Right lung (tissue), 5 donors: ENCODE measurements around the gene DLK1. TPM values are rescaled to one million over a fixed set of nuclear protein-coding genes. Genes with fewer than 3 reads are reported as not detected.

ENCODE experiments used
- DNase-seq, 2 donors: peaks; one replicate each; pipeline ENCODE4 v3.0.0-alpha.2; 2013
- polyA plus RNA-seq, 5 donors: library from polyadenylated mRNA; unstranded; fragments of 120-200 nt; gene quantifications; one replicate each; pipeline versions ENCODE4 v1.2.1 to v1.2.3, GENCODE V29; 2013; ENCODE audit warnings: inconsistent platforms in 1 of 5, low replicate concordance in 1 of 5; ENCODE audit not compliant: insufficient read length in 5 of 5, insufficient read depth in 1 of 5

The DLK1 gene
- polyA plus RNA-seq, 5 donors = 0.41 to 117 (median 2.8) TPM

DNA sequence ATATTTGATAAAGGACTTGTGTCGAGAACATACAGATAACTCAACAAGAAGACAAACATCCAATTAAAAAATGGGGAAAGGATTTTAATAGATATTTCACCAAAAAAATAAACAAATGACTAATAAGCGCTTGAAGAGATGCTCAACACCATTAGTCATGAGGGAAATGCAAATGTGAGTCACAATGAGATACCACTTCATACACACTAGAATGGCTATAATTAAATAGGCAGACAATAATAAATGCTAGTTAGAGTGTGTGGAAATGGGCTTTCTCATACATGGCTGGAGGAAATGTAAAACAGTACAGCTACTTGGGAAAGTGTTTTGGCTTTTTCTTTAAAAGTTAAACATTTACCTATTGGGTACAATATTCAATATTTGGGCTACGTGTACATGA, 34.8 kb downstream of the DLK1 start:
- no peak for DNase-seq

- DNase-seq = no peak
These were observed 35.4 kb downstream of the DLK1 start for GRCh38 chr14:100762089-100762515.

DNA sequence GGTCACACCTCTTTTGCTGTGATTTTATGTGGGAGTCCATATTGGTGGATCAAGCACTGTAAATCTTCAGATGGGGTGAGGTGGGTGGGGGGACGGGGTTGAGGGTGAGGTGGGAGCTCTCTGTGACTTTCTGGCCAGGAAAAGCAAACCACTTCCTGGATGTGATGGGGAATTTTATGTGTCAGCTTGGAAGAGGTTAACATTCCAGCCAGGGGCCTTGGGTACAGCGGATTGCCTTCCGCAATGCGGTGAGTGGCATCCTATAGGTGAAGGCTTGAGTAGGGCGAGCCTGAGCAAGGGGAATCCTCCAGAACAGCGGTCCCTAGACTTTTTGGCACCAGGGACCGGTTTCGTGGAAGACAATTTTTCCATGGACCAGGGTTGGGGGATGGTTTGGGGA, 36.2 kb downstream of the DLK1 start:
- DNase-seq = no peak

- DNase-seq = no peak
These were observed 37.9 kb downstream of the DLK1 start for GRCh38 chr14:100764471-100765115.

DNA sequence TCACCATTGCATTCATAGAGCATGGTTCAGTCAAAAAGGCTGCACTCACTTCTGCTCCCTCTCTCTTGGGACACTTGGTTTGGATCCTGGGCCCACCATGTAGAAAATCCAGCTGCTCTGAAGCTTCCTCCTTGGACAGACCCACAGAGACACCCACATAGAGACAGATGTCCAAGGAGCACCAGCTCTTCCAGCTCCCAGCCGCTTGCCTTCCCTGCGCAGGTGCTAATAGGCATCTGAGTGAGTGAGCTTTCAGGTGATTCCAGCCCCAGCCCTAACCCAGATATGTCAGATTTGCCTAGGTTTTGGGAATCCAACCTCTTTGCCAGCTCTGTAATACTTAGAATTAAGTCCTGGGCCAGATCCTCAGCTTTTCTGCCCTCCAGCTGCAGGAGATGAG, 38.6 kb downstream of the DLK1 start:
- DNase-seq = no peak

DNA sequence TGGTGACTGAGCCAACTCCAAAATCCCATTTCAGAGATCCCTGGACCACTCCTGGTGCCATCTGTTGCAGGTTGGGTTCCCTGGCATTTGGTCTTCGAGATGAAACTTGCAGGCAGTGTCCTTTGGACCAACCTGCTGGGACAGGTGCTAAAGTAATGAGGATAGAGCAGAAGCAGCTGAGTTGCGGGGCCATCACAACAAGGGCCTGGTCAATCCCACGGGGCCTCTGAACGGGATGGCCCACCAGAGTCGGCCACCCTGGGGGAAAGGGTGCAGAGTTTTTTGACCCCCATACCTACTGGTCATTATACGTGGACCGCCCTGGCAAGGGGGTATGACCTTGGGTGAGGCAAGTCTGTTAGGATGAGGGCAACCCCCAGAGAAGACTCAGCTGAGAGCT, 39.3 kb downstream of the DLK1 start:
- no peak for DNase-seq

DNA sequence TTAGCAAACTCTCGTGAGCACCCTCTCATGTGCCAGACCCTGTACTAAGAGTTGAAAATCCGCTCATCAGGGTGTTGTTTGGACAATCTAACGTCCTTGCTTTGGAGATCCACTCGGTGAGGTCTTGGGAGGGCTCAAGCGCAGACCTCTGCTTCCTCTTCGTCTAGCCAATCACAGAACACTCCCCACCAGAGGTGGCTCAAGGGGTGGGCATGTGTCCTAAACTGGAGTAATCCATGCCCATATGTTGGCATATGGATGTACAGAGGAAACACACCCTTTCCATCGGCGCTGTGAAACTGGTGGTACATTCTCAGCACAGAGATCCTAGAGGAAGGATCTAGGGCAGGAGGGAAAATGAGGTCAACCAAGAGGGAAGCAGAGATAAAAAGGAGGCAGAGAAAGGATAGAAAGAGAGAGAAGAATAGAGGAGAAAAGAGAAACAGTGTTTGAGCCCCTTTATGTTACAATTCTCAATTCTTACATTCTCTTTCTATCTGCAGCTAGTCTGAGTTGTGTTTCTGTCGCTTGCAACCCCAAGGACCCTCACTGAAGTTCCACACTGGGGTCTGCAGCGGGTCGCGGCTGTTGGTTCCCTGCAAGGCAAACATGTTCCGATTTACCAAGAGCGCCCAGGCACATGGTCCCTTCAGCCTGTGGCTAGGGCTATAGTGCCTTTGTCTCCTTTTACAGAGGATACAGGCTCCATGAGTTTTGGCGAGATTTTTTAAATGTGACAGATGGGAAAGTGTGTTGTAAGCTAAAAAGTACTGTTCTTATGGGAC, 40.5 kb downstream of the DLK1 start:
- DNase-seq = no peak

DNA sequence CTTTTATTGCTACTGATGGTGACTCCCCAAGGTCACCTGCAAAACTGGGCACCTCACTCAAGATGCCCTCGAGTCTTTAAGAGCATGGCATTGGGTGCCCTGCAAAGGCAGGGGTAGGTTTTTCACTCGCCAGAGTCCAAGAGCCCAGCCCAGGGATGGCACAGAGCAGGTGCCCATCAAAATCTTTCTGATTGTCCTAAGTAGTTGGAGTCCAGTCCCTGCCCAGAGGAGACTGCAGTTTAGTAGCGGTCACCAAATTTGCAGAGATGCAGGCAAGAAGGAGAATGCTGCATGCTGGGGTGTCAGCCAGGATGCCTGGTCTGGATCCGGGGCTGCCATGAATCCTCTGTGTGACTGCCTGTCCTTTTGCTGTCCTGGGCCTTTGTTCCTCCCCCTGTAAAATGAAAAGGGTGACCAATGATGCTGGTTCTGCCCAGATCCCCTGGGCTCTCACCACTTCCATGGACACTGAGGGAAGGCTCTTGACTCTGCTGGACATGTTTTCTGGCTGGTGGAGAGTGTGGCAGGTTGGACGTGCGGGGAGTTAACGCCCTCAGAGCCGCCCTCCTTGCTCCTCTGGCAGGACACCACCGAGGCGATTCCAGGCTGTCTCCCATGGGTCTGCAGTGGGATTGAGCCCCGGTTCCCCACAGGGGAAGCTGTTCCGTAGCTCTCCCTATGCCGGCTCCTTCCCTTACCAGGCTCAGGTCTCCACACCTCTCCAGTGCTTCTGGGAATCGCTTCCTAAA, 41.3 kb downstream of the DLK1 start:
- no peak for DNase-seq

GRCh38 chr14:100769035-100769939, 42.6 kb downstream of the DLK1 start:
- no peak for DNase-seq

DNA sequence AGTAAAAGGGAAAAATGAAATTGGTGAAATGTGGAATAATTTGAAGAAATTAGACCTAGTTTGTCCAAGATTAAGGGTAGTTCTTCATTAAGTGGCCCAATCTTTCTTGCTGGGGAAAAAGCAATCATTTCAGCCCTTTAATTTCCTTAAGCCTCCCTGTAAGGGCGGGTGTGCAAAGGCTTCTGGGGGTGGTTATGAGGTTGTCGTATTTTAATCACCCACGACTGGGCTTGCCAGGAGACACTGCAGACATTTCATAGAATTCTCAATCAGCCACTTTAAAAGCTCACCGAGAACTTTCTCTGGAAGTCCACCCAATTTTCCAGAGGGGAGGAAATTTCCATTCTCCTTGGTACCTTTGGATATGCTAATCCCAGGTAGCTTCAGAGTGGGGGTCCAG, 43.4 kb downstream of the DLK1 start:
- no peak for DNase-seq

GRCh38 chr14:100770605-100771120, 44.0 kb downstream of the DLK1 start:
- DNase-seq = no peak

- no peak for DNase-seq
These were observed 44.6 kb downstream of the DLK1 start for GRCh38 chr14:100771121-100771800.

DNA sequence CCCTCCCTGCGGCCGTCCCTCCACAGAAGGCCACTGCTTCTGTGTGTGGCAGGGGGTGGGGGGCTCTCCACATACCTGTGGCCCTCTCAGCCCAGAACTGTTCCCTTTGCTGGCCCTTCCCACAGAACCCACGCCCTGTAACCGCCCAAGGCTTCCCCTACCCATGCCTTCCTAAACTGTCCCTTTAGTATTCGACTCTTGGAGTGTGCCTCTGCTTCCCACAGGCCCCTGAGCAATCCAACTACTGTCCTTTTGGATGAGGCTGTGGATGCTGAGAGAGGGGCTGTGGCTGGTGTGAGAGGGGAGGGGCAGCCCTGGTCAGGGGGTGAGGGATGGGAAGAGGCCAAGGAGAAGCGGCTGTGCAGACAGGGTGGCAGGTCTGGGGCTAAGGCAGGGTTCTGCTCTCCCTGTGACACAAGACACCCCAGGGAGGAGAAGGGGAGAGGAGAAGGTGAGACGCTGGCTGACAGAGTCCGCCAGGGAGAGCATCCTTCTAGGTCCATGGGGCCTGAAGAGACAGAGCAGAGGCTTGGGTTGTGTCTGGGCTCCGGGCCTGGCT, 46.0 kb downstream of the DLK1 start:
- DNase-seq = no peak

DNA sequence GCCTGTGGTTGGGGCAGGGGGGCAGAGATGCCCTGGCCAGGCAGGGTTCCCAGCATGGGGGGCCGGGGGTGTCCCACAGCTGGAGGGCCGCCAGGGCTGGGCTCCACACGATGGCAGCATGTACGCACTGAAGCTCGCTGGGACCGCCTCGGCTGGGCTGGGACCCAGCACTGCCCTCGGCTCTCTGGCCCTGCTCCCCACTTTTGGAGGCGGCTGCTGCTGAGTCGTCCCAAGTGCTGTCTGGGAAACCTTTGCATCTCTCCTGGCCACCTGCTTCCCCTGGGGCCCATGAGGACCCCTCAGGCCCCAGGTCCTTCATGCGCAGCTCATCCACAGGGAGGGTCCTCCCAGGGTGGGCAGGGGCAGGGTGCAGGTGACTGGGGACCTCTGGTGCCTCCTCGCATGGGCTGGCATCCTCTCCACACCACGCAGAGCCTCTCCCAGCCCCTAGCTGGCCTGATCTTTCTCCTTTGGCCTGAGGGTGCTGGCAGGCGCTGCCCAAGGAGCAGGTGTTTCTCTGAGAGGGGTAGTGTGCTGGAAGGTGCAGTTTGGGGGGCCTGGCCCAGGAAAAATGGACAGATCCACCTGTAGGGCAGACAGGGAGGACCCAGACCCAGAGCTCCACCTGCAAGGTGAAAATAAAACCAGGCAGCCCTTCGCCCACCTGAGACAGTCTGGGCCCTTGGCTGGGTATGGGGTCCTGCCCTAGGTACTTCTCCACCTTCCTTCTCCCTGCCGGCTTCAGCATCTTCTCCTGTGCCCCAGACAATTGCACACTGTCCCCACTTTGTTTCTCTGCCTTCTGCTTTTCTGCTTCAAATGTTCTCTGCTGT, 46.9 kb downstream of the DLK1 start:
- no peak for DNase-seq

GRCh38 chr14:100774164-100774537, 47.5 kb downstream of the DLK1 start:
- DNase-seq = no peak

DNA sequence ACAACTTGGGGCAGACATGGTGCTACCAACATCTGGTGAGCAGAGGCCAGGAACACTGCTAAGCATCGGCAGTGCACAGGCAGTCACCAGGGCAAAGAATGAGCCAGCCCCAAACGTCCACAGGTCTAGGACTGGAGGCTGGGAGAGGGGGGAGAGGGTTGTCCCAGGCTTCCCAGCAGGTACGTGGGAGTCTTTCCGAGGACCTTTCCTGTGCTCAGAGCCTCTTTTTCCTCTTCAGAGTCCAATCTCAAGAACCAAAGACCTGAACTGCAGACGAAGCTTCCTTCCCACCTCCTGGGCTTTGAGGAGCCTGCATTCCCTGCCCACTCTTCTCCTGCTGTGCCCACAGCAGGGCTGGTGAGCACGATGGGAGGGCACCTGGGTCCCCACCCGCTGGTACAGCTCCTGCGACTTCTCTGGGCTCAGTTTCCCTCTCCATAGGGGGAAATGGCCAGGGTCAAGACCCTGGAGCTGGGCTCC, 48.7 kb downstream of the DLK1 start:
- DNase-seq = no peak

- peak; percentile 10 to 24 for DNase-seq
These were observed 49.3 kb downstream of the DLK1 start for GRCh38 chr14:100775831-100776591.

DNA sequence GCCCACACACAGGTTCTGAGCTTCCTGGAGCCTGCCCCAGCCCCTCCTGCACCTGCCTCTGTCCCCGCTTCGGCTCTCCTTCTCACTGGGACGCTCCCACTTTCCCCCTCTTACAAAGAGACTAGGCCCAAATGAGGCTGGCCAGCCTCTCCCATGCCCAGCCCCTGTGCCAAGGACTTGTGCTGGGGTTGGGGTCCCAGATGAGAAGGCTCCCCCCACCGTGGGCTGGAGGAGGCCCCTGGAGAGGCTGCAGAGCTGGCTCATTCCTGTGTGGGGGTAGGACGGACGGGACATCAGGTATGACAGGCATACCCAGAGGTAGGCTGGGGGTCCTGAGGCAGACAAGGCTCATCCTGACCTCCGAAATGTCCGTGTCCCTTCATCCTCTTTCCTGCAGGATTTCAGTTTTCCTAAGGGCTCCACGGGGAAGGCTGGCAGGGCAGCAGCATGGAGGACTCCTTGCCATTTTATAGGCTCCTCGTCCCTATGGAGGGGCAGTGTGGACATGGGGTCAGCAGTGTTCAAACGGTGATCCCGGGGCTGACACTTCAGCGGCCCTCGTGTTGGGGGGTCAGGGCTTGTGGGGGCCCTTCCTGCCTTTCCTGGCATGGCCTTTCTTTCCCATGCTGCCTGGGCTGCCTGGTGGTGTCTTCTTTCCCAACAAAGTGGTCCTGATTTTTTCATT, 50.1 kb downstream of the DLK1 start:
- no peak for DNase-seq
